PC-9 (cell line): ENCODE data around the gene ZBTB11. TPM values are rescaled to one million over a fixed set of nuclear protein-coding genes. Genes with fewer than 3 reads are reported as not detected.
"Not testable (repeated sequence)": the region's sequence is repeated elsewhere in the genome, so short reads cannot be mapped to it uniquely, and the experiment has no call there.

Source experiments
- BruUV-seq: library from RNA; stranded (reverse); fragments of 400-500 nt; replicated peaks from 2 replicates; lab custom pipeline; 2021; lab: Mats Ljungman, UMichigan
- CTCF ChIA-PET: fragments of 300-600 bp; sonication (Branson Sonifier 250); formaldehyde crosslinking; loops from one replicate; lab custom pipeline; 2022; ENCODE audit warnings: antibody characterized with exemption; lab: Charles Lee
- POLR2A ChIA-PET: fragments of 300-600 bp; sonication (Branson Sonifier 250); formaldehyde crosslinking; loops from one replicate; lab custom pipeline; 2022; ENCODE audit warnings: antibody characterized with exemption; ENCODE audit not compliant: unreplicated experiment; lab: Charles Lee
- DNase-seq, 2 experiments: peaks; one replicate each; pipeline versions ENCODE4 v3.0.0 to v3.0.0-alpha.2; 2015 to 2022; ENCODE audit warnings: mixed read lengths in 1 of 2
- H2AFZ ChIP-seq: fragments of 200-600 bp; sonication (generic); 2 replicates; pipeline ENCODE4 v1.8.1; 2017; ENCODE audit warnings: antibody characterized with exemption
- H3F3A ChIP-seq: fragments of 200-600 bp; sonication (generic); 2 replicates; pipeline ENCODE4 v1.8.1; 2017; ENCODE audit warnings: antibody characterized with exemption, mild to moderate bottlenecking, low read depth; ENCODE audit not compliant: insufficient read depth
- H3K27ac ChIP-seq: fragments of 200-600 bp; sonication (generic); 2 replicates; pipeline ENCODE4 v1.6.1; 2016; ENCODE audit warnings: mixed run types
- H3K27me3 ChIP-seq: fragments of 200-600 bp; sonication (generic); 2 replicates; pipeline ENCODE4 v1.6.1; 2016; ENCODE audit warnings: low read depth, mixed run types; ENCODE audit not compliant: insufficient read depth
- H3K36me3 ChIP-seq: fragments of 200-600 bp; sonication (generic); 2 replicates; pipeline ENCODE4 v1.6.1; 2016; ENCODE audit warnings: low read depth, mixed run types
- H3K4me1 ChIP-seq: fragments of 200-600 bp; sonication (generic); replicated peaks from 2 replicates; pipeline ENCODE4 v1.6.1; 2016; ENCODE audit warnings: mixed run types; ENCODE audit not compliant: insufficient read depth
- H3K4me2 ChIP-seq: fragments of 200-600 bp; sonication (generic); 2 replicates; pipeline ENCODE4 v1.6.1; 2017; ENCODE audit warnings: mixed run types
- H3K4me3 ChIP-seq: fragments of 200-600 bp; sonication (generic); 2 replicates; pipeline ENCODE4 v1.6.1; 2016; ENCODE audit warnings: mixed run types
- H3K79me2 ChIP-seq: fragments of 200-600 bp; sonication (generic); 2 replicates; pipeline ENCODE4 v1.6.1; 2017; ENCODE audit warnings: low read depth, mixed run types
- H3K9me2 ChIP-seq: fragments of 200-600 bp; sonication (generic); 2 replicates; pipeline ENCODE4 v1.8.1; 2017; ENCODE audit warnings: mild to moderate bottlenecking; ENCODE audit not compliant: insufficient read depth
- H3K9me3 ChIP-seq: fragments of 200-600 bp; sonication (generic); 2 replicates; pipeline ENCODE4 v1.8.1; 2016; ENCODE audit warnings: low read depth; ENCODE audit not compliant: insufficient read depth
- H4K20me1 ChIP-seq: fragments of 200-600 bp; sonication (generic); 2 replicates; pipeline ENCODE4 v1.8.1; 2017; ENCODE audit not compliant: insufficient read depth
- CTCF ChIP-seq: fragments of 200-600 bp; sonication (generic); conservative IDR thresholded peaks from 2 replicates; pipeline ENCODE4 v1.6.1; 2017; ENCODE audit warnings: mixed run types, antibody characterized with exemption, mild to moderate bottlenecking, moderate library complexity
- EZH2 ChIP-seq: fragments of 200-600 bp; sonication (generic); IDR thresholded peaks from 2 replicates; pipeline ENCODE4 v1.8.0; 2017; ENCODE audit warnings: antibody characterized with exemption, low read depth
- intact Hi-C: fragments of 100-400 bp; cut with micrococcal nuclease; formaldehyde crosslinking; loops from one replicate; pipeline ENCODE4 v1.10.0; 2022; ENCODE audit not compliant: unreplicated experiment
- total RNA-seq: library from RNA; stranded (reverse); gene quantifications from 2 replicates; pipeline ENCODE4 v1.2.3, GENCODE V29; 2021

The ZBTB11 gene
- total RNA-seq, 1 experiment from 2014 or later: 22.1 TPM

- Histone ChIP-seq H3K27ac (no peak overlapping the region), H3K4me3 (no peak overlapping the region), H3K4me2 (no peak overlapping the region), H4K20me1 (no peaks in the 10 kb centered on the region), H3K9me2 (0 out of 2 replicates have a peak, but pooled peaks cover 3% of the 10 kb centered on the region), H3K4me1 (no peaks in the 10 kb centered on the region), H3K36me3 (no peaks in the 10 kb centered on the region), H3K27me3 (no peaks in the 10 kb centered on the region), H3F3A (0 out of 2 replicates have a peak, but pooled peaks cover 5% of the 10 kb centered on the region), H3K79me2 (no peaks in the 10 kb centered on the region), H3K9me3 (no peaks in the 10 kb centered on the region), H2AFZ (no peak overlapping the region)
- BruUV-seq: no TSS peak
- intact Hi-C loops: no loop called here
- POLR2A ChIA-PET: no interaction called here
- TF ChIP-seq CTCF (no peak), EZH2 (no peak)
- no peak for DNase-seq
- CTCF ChIA-PET: no interaction called here
Measured at GRCh38 chr3:101718455-101718854, 41.5 kb upstream of the ZBTB11 start.

GRCh38 chr3:101709126-101709525, 32.2 kb upstream of the ZBTB11 start:
- intact Hi-C loops: no loop called here
- H3K27ac ChIP-seq: no peak overlapping the region
- H2AFZ ChIP-seq: no peak overlapping the region
- H4K20me1 ChIP-seq: no peaks in the 10 kb centered on the region
- CTCF ChIA-PET: interaction anchor here (0.7 kb wide), 1 partner anchor 93 kb away, joined by 7 read pairs; no protein-coding TSS in a partner anchor
- H3K36me3 ChIP-seq: no peaks in the 10 kb centered on the region
- peaks cover 7% of the 10 kb centered on the region for H3F3A ChIP-seq
- no peaks in the 10 kb centered on the region for H3K27me3 ChIP-seq
- no peak overlapping the region for H3K4me3 ChIP-seq
- peaks cover 4% of the 10 kb centered on the region; the same call in 1 of the 2 replicates for H3K4me1 ChIP-seq
- BruUV-seq: no TSS peak
- H3K79me2 ChIP-seq: no peaks in the 10 kb centered on the region
- no peak for DNase-seq
- POLR2A ChIA-PET: interaction anchor here (0.7 kb wide), 1 partner anchor 494 kb away, joined by 4 read pairs; no protein-coding TSS in a partner anchor
- H3K9me3 ChIP-seq: no peaks in the 10 kb centered on the region
- no peak for TF ChIP-seq CTCF
- TF ChIP-seq EZH2: no peak
- H3K9me2 ChIP-seq: no peaks in the 10 kb centered on the region
- H3K4me2 ChIP-seq: no peak overlapping the region

GRCh38 chr3:101704639-101705038, 27.7 kb upstream of the ZBTB11 start:
- H3K4me2 ChIP-seq, H4K20me1 ChIP-seq, H3K79me2 ChIP-seq, H3K27me3 ChIP-seq, H3K9me3 ChIP-seq, H2AFZ ChIP-seq, H3K4me3 ChIP-seq, CTCF ChIA-PET, H3K9me2 ChIP-seq, H3K36me3 ChIP-seq, BruUV-seq: not testable (repeated sequence)
- POLR2A ChIA-PET: interaction anchor here (0.6 to 0.7 kb wide), 2 partner anchors 12 to 73 kb away, joined by 3 to 5 read pairs; no protein-coding TSS in a partner anchor
- Histone ChIP-seq H3F3A (peaks cover 15% of the 10 kb centered on the region), H3K27ac (peak overlapping the region; percentile 36), H3K4me1 (peaks cover 22% of the 10 kb centered on the region)
- DNase-seq: peak in 1 of 2 experiments; percentile 27
- intact Hi-C loops: loop anchor here (5.0 kb wide), 1 partner anchor 828 kb away; no protein-coding TSS in a partner anchor
